WTC11 (cell line): ENCODE data around the gene ZNF8. TPM values are rescaled to one million over a fixed set of nuclear protein-coding genes. Genes with fewer than 3 reads are reported as not detected.

Experiments
- ATAC-seq: fragments of 200-7000 bp; cut with Tn5 transposase; 2 replicates; pipeline ENCODE4 v1.10.0; 2021; ENCODE audit warnings: mild to moderate bottlenecking, moderate library complexity
- CTCF ChIA-PET: fragments of 300-600 bp; sonication (Branson Sonifier 250); formaldehyde crosslinking; loops from one replicate; lab custom pipeline; 2021; ENCODE audit warnings: antibody characterized with exemption; lab: Charles Lee
- POLR2A ChIA-PET: fragments of 350-600 bp; sonication (Branson Sonifier 250); formaldehyde crosslinking; loops from one replicate; lab custom pipeline; 2021; ENCODE audit warnings: antibody characterized with exemption; lab: Charles Lee
- DNase-seq: peaks from one replicate; pipeline ENCODE4 v3.0.0; 2021; ENCODE audit warnings: low spot score
- H3K27ac Mint-ChIP-seq: 2 replicates; pipeline ENCODE4 v1.8.0; 2021; ENCODE audit warnings: mixed read lengths
- H3K27me3 Mint-ChIP-seq: 2 replicates; pipeline ENCODE4 v1.8.0; 2021; ENCODE audit warnings: low read depth, mild to moderate bottlenecking, moderate library complexity, mixed read lengths
- H3K36me3 Mint-ChIP-seq: 2 replicates; pipeline ENCODE4 v1.8.0; 2021; ENCODE audit warnings: mixed read lengths
- H3K4me1 Mint-ChIP-seq: 2 replicates; pipeline ENCODE4 v1.8.0; 2022; ENCODE audit warnings: mixed read lengths
- H3K4me3 Mint-ChIP-seq: 2 replicates; pipeline ENCODE4 v1.8.0; 2021; ENCODE audit warnings: mild to moderate bottlenecking, moderate library complexity, mixed read lengths
- H3K9me3 Mint-ChIP-seq: 2 replicates; pipeline ENCODE4 v1.8.0; 2021; ENCODE audit warnings: mixed read lengths
- ELF4 ChIP-seq: sonication (generic); formaldehyde crosslinking; IDR thresholded peaks from 2 replicates; pipeline ENCODE4 v1.8.1; 2022; ENCODE audit warnings: low read depth, mild to moderate bottlenecking, moderate library complexity, missing genetic modification reagents
- EMX1 ChIP-seq: fragments of 250-450 bp; sonication (Bioruptor Pico); IDR thresholded peaks from 2 replicates; pipeline ENCODE4 v1.8.0; 2021; ENCODE audit warnings: mild to moderate bottlenecking
- FOXP1 ChIP-seq: sonication (generic); formaldehyde crosslinking; IDR thresholded peaks from 2 replicates; pipeline ENCODE4 v1.8.0; 2022; ENCODE audit warnings: missing genetic modification reagents, mild to moderate bottlenecking, moderate library complexity, borderline replicate concordance
- JUN ChIP-seq: sonication (generic); formaldehyde crosslinking; IDR thresholded peaks from 2 replicates; pipeline ENCODE4 v1.8.0; 2023; ENCODE audit warnings: mild to moderate bottlenecking, missing genetic modification reagents
- NFATC4 ChIP-seq: fragments of 250-450 bp; sonication (Bioruptor Pico); IDR thresholded peaks from 2 replicates; pipeline ENCODE4 v1.9.0; 2021; ENCODE audit warnings: mild to moderate bottlenecking
- NFYB ChIP-seq: sonication (generic); formaldehyde crosslinking; conservative IDR thresholded peaks from 2 replicates; pipeline ENCODE4 v1.8.0; 2022; ENCODE audit warnings: low read depth, missing genetic modification reagents
- RELA ChIP-seq: sonication (generic); formaldehyde crosslinking; IDR thresholded peaks from 2 replicates; pipeline ENCODE4 v1.8.1; 2022; ENCODE audit warnings: missing genetic modification reagents, mild to moderate bottlenecking, borderline replicate concordance
- SOX15 ChIP-seq: fragments of 250-450 bp; sonication (Bioruptor Pico); IDR thresholded peaks from 2 replicates; pipeline ENCODE4 v1.9.0; 2021; ENCODE audit warnings: mild to moderate bottlenecking
- TCF7 ChIP-seq: sonication (generic); formaldehyde crosslinking; IDR thresholded peaks from 2 replicates; pipeline ENCODE4 v1.8.0; 2022; ENCODE audit warnings: mild to moderate bottlenecking, low read depth, missing genetic modification reagents, moderate library complexity
- ZNF317 ChIP-seq: sonication (generic); formaldehyde crosslinking; IDR thresholded peaks from 2 replicates; pipeline ENCODE4 v1.8.1; 2023; ENCODE audit warnings: low read depth, mild to moderate bottlenecking, moderate library complexity, missing genetic modification reagents, borderline replicate concordance
- total RNA-seq: library from RNA; stranded (reverse); gene quantifications from 3 replicates; pipeline ENCODE4 v1.2.3, GENCODE V29; 2021
- TF ChIP-seq, protein P1 (sequence below): sonication (generic); formaldehyde crosslinking; IDR thresholded peaks from 2 replicates; pipeline ENCODE4 v1.8.1; 2022; ENCODE audit warnings: mild to moderate bottlenecking, moderate library complexity, missing genetic modification reagents
- TF ChIP-seq, protein P2 (sequence below): fragments of 250-450 bp; sonication (Bioruptor Pico); IDR thresholded peaks from 2 replicates; pipeline ENCODE4 v1.9.0; 2021; ENCODE audit warnings: mild to moderate bottlenecking
- TF ChIP-seq, protein P3 (sequence below): fragments of 250-450 bp; sonication (Bioruptor Pico); IDR thresholded peaks from 2 replicates; pipeline ENCODE4 v1.9.0; 2021; ENCODE audit warnings: moderate library complexity, mild to moderate bottlenecking, inconsistent platforms, borderline replicate concordance
- TF ChIP-seq, protein P4 (sequence below): sonication (generic); formaldehyde crosslinking; IDR thresholded peaks from 2 replicates; pipeline ENCODE4 v1.8.0; 2022; ENCODE audit warnings: mild to moderate bottlenecking, missing genetic modification reagents
- TF ChIP-seq, protein P5 (sequence below): sonication (generic); formaldehyde crosslinking; IDR thresholded peaks from 2 replicates; pipeline ENCODE4 v1.8.0; 2022; ENCODE audit warnings: missing genetic modification reagents
- TF ChIP-seq, protein P6 (sequence below): fragments of 250-450 bp; sonication (Bioruptor Pico); conservative IDR thresholded peaks from 2 replicates; pipeline ENCODE4 v1.9.0; 2021; ENCODE audit warnings: mild to moderate bottlenecking

The ZNF8 gene
- total RNA-seq, 1 experiment from 2014 or later, result 18.8 TPM

DNA sequence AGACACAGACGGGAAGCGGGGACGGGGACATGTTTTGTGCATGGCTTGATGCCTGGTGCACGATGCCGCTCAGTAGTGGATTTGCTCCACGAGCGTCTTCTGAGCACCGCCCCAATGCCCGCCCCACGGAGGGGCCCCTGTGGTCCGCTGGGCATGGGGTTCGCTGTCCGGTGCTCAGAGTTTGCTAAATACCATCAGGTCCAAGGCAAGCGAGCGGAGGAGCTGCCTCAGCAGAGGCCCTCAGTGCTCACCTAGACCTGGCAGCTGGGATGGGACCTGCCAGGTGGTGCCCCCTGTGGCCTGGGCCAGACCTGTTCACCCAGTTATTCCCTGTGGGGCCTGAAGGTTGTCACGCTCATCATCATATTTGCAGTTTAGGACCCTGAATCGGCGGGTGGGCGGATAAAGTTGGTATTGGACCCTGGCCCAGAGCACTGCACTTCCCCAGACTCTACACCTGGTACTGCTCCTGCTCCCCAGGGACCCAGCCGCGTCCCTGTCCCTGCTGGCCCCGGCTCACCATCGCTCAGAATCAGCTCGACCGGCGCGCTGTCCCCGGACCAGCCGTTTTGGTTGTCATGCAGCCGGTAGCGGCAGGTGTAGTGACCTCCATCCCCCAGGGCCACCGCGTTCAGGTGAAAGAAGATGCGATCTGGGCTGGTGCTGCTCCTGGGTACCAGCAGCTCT is 72.3 kb downstream of the ZNF8 start (continued):
- TF ChIP-seq, protein P1, sequence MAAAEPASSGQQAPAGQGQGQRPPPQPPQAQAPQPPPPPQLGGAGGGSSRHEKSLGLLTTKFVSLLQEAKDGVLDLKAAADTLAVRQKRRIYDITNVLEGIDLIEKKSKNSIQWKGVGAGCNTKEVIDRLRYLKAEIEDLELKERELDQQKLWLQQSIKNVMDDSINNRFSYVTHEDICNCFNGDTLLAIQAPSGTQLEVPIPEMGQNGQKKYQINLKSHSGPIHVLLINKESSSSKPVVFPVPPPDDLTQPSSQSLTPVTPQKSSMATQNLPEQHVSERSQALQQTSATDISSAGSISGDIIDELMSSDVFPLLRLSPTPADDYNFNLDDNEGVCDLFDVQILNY (CRISPR knock-in tag), result no peak
- TF ChIP-seq, protein P2, sequence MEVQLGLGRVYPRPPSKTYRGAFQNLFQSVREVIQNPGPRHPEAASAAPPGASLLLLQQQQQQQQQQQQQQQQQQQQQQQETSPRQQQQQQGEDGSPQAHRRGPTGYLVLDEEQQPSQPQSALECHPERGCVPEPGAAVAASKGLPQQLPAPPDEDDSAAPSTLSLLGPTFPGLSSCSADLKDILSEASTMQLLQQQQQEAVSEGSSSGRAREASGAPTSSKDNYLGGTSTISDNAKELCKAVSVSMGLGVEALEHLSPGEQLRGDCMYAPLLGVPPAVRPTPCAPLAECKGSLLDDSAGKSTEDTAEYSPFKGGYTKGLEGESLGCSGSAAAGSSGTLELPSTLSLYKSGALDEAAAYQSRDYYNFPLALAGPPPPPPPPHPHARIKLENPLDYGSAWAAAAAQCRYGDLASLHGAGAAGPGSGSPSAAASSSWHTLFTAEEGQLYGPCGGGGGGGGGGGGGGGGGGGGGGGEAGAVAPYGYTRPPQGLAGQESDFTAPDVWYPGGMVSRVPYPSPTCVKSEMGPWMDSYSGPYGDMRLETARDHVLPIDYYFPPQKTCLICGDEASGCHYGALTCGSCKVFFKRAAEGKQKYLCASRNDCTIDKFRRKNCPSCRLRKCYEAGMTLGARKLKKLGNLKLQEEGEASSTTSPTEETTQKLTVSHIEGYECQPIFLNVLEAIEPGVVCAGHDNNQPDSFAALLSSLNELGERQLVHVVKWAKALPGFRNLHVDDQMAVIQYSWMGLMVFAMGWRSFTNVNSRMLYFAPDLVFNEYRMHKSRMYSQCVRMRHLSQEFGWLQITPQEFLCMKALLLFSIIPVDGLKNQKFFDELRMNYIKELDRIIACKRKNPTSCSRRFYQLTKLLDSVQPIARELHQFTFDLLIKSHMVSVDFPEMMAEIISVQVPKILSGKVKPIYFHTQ (CRISPR knock-in tag), result no peak
- TF ChIP-seq ZNF317 (no peak), JUN (CRISPR knock-in tag) (no peak), FOXP1 (CRISPR knock-in tag) (no peak)
- TF ChIP-seq, protein P3, sequence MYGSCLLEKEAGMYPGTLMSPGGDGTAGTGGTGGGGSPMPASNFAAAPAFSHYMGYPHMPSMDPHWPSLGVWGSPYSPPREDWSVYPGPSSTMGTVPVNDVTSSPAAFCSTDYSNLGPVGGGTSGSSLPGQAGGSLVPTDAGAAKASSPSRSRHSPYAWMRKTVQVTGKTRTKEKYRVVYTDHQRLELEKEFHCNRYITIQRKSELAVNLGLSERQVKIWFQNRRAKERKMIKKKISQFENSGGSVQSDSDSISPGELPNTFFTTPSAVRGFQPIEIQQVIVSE (CRISPR knock-in tag), result no peak

DNA sequence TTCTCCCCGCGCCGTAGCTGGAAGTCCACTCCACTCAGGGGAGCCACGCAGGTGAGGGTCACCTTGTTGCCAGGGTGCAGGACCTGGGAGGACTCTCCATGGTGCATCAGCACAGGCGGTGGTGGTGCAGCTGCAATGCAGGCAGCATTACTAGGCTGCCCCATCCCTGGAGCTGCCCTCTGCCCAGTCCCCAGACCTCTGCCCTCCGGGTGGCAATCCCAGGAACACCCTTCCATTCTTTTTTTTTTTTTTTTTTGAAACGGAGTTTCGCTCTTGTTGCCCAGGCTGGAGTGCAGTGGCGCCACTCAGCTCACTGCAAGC is 72.8 kb downstream of the ZNF8 start:
- CTCF ChIA-PET, result no interaction called here
- POLR2A ChIA-PET, result interaction anchor here (1.0 kb wide), 1 partner anchor 11 kb away, joined by 4 read pairs; the partner anchor contains the start of gene ZNF497
- peaks cover 39% of the 10 kb centered on the region for H3K27me3 Mint-ChIP-seq
- H3K4me3 Mint-ChIP-seq, result no peak overlapping the region
- H3K9me3 Mint-ChIP-seq, result no peaks in the 10 kb centered on the region
- ATAC-seq (no peak), DNase-seq (no peak)
- H3K36me3 Mint-ChIP-seq, result no peaks in the 10 kb centered on the region
- peaks cover 3% of the 10 kb centered on the region; the same call in 1 of the 2 replicates for H3K4me1 Mint-ChIP-seq
- no peak overlapping the region for H3K27ac Mint-ChIP-seq
- TF ChIP-seq, protein P4, sequence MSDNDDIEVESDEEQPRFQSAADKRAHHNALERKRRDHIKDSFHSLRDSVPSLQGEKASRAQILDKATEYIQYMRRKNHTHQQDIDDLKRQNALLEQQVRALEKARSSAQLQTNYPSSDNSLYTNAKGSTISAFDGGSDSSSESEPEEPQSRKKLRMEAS (CRISPR knock-in tag), result no peak
- no peak for TF ChIP-seq JUN (CRISPR knock-in tag)
- TF ChIP-seq NFATC4, result no peak
- TF ChIP-seq ELF4 (CRISPR knock-in tag), result no peak
- TF ChIP-seq NFYB (CRISPR knock-in tag), result no peak

DNA sequence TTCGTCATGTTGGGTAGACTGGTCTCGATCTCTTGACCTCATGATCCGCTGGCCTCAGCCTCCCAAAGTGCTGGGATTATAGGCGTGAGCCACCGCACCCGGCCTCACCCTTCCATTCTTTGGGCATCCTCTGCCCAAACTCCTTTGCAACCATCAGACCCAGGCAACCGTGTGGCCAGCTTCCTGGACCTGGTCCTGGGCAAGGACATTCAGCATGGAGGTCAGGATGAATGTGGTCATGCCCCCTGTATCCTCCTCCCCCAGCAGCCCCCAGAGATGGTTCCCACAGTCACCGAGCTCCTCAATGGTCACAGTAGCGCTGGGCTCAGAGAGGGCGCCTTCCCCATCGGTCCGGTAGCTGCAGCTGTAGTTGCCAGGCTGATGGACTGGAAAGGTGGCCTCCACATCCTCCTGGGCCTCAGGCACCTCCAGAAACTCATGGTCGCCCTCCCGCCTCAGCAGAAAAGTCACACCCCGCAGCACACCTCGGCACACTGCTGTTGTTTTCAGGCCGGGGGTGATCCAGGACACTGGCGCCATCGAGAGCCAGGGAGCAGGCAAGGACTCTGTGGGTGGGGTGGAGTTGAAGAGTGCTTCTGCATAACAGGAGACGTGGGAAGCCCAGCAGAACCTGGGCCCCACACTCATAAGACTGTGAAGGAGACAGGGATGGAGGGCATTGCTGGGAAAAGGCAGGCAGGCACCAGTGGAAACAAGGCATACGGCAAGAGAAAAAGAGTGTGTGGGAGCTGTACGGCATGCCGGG is 73.4 kb downstream of the ZNF8 start:
- Mint-ChIP-seq H3K9me3 (no peaks in the 10 kb centered on the region), H3K4me3 (no peak overlapping the region), H3K27me3 (peaks cover 33% of the 10 kb centered on the region), H3K27ac (peak overlapping the region; percentile 61; the same call in 1 of the 2 replicates), H3K36me3 (no peaks in the 10 kb centered on the region), H3K4me1 (peaks cover 3% of the 10 kb centered on the region; the same call in 1 of the 2 replicates)
- CTCF ChIA-PET, result interaction anchor here (2.5 kb wide), 1 partner anchor 12 kb away, joined by 11 read pairs; no protein-coding TSS in a partner anchor
- DNase-seq (no peak), ATAC-seq (no peak)
- POLR2A ChIA-PET, result interaction anchor here (1.0 kb wide), 1 partner anchor 11 kb away, joined by 4 read pairs; the partner anchor contains the start of gene ZNF497
- TF ChIP-seq, protein P5, sequence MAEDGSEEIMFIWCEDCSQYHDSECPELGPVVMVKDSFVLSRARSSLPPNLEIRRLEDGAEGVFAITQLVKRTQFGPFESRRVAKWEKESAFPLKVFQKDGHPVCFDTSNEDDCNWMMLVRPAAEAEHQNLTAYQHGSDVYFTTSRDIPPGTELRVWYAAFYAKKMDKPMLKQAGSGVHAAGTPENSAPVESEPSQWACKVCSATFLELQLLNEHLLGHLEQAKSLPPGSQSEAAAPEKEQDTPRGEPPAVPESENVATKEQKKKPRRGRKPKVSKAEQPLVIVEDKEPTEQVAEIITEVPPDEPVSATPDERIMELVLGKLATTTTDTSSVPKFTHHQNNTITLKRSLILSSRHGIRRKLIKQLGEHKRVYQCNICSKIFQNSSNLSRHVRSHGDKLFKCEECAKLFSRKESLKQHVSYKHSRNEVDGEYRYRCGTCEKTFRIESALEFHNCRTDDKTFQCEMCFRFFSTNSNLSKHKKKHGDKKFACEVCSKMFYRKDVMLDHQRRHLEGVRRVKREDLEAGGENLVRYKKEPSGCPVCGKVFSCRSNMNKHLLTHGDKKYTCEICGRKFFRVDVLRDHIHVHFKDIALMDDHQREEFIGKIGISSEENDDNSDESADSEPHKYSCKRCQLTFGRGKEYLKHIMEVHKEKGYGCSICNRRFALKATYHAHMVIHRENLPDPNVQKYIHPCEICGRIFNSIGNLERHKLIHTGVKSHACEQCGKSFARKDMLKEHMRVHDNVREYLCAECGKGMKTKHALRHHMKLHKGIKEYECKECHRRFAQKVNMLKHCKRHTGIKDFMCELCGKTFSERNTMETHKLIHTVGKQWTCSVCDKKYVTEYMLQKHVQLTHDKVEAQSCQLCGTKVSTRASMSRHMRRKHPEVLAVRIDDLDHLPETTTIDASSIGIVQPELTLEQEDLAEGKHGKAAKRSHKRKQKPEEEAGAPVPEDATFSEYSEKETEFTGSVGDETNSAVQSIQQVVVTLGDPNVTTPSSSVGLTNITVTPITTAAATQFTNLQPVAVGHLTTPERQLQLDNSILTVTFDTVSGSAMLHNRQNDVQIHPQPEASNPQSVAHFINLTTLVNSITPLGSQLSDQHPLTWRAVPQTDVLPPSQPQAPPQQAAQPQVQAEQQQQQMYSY (CRISPR knock-in tag), result no peak
- TF ChIP-seq RELA (no peak), EMX1 (CRISPR knock-in tag) (no peak), SOX15 (CRISPR knock-in tag) (no peak), TCF7 (CRISPR knock-in tag) (no peak), ZNF317 (no peak)
- TF ChIP-seq, protein P6, sequence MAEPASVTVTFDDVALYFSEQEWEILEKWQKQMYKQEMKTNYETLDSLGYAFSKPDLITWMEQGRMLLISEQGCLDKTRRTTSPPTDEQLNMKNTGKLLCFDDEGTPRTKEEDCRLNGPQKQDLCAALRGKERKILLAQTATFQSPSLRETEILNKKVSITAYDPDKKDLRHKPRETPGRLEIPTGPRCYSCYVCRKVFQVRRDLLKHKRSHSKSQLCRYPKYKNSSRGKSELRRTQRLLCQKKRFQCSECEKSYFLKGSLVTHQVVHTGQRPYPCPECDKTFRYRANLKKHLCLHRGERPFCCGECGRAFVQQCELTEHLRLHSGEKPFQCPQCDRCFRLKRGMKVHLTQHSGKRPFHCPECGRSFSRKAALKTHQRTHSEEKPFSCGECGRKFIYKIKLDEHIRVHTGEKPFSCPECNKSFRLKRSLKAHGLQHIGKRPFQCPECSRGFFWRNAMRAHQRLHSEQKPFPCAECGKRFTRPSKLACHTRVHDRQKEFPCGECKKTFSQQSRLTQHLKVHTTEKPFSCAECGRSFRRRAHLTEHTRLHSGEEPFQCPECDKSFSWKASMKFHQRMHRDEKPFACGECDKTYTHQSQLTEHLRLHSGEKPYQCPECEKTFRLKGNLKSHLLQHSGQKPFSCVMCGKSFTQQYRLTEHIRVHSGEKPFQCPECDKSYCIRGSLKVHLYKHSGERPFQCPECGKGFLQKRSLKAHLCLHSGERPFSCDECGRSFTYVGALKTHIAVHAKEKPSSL (CRISPR knock-in tag), result no peak
- TF ChIP-seq, protein P4 (CRISPR knock-in tag), result no peak
- TF ChIP-seq, all 79 proteins: peak for 0
